DOHH2 (cell line): Measurements from ENCODE around the gene SHISA6.

Source experiments
- CTCF ChIP-seq: fragments of 200-600 bp; sonication (generic); IDR thresholded peaks from one replicate; pipeline ENCODE4 v1.5.1; 2014; ENCODE audit warnings: antibody characterized with exemption, mild to moderate bottlenecking, low read depth, low read length; ENCODE audit not compliant: poor library complexity, severe bottlenecking
- EZH2phosphoT487 ChIP-seq: fragments of 200-600 bp; sonication (generic); IDR thresholded peaks from 2 replicates; pipeline ENCODE4 v1.6.1; 2017; ENCODE audit warnings: borderline replicate concordance, mild to moderate bottlenecking, antibody characterized with exemption, low read length, moderate library complexity, mixed read lengths

- TF ChIP-seq CTCF = no peak
- no peak for TF ChIP-seq EZH2phosphoT487
These were observed 252.9 kb downstream of the SHISA6 start for GRCh38 chr17:11493936-11494335.
